NB4 (cell line): ENCODE results near the gene CPNE5.

Experiments
- CTCF ChIP-seq: IDR thresholded peaks from one replicate; pipeline ENCODE4 v1.5.1; 2012; ENCODE audit warnings: low read depth, low read length
- POLR2A ChIP-seq: IDR thresholded peaks from 2 replicates; pipeline ENCODE4 v1.6.1; 2011; ENCODE audit warnings: mild to moderate bottlenecking; ENCODE audit not compliant: insufficient read length; ENCODE audit errors: extremely low read depth

DNA sequence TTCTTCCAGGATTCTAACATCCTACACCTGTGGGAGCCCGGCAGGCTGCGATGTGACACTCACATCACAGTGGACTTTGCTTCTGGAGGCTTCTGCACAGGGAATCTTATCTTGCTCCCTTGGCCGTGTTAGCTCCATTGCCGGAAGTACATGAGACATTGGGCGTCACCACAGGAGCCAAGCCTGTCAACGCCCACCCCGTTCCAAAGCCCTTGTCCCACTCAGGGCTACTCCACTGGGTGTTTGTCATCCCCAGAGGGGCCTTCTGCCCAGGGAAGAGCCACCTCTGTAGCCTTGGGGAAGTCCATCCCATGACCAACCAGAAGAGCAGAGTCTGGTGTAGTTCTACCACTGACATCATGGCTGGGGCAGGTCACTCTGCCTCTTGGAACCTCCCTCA, 139.9 kb downstream of the CPNE5 start:
- TF ChIP-seq CTCF: no peak
- TF ChIP-seq POLR2A: no peak
